HepG2 (cell line): Measurements from ENCODE around the gene COBL. TPM values are rescaled to one million over a fixed set of nuclear protein-coding genes. Genes with fewer than 3 reads are reported as not detected.

Source experiments
- ATAC-seq: fragments of 200-7000 bp; cut with Tn5 transposase; 3 replicates; pipeline ENCODE4 v1.9.1; 2020; ENCODE audit warnings: mild to moderate bottlenecking, moderate library complexity
- BruUV-seq: library from RNA; stranded (reverse); fragments of 400-500 nt; replicated peaks from 2 replicates; lab custom pipeline; 2021; lab: Mats Ljungman, UMichigan
- CTCF ChIA-PET: fragments of 300-600 bp; formaldehyde crosslinking; extraction: SDS; loops from one replicate; lab custom pipeline; 2021; ENCODE audit warnings: low total read pairs, inconsistent platforms, low intra/inter-chr PET ratio; lab: Yijun Ruan, JAX
- POLR2A ChIA-PET: fragments of 350-600 bp; sonication (Branson Sonifier 250); formaldehyde crosslinking; loops from one replicate; lab custom pipeline; 2020; ENCODE audit warnings: antibody characterized with exemption, inconsistent platforms; lab: Yijun Ruan, JAX
- DNase-seq: peaks from one replicate; pipeline ENCODE4 v3.0.0-alpha.2; 2015; ENCODE audit warnings: low spot score
- FAIRE-seq: peaks from 3 replicates; lab custom pipeline; 2011; peaks lifted over from hg19 to GRCh38; lab: Jason Lieb, UNC
- H2AFZ ChIP-seq: one replicate; pipeline ENCODE4 v1.6.1; 2011; ENCODE audit warnings: low read length, inconsistent platforms
- H3K27ac ChIP-seq: fragments of 300-600 bp; 3 replicates; pipeline ENCODE4 v1.8.0; 2011; ENCODE audit warnings: mixed run types, mild to moderate bottlenecking, mixed read lengths, low read length, inconsistent platforms; ENCODE audit not compliant: insufficient read depth; ENCODE audit errors: extremely low read length
- H3K27me3 ChIP-seq, 2 experiments: fragments of 200-600 bp in 1 of 2; 2 replicates in 1 of 2; 3 replicates in 1 of 2; pipeline versions ENCODE4 v1.6.0 to v1.8.0; 2011; ENCODE audit warnings: low read length in 2 of 2, mild to moderate bottlenecking in 2 of 2, moderate library complexity in 2 of 2, inconsistent platforms in 1 of 2; ENCODE audit not compliant: insufficient read depth in 2 of 2, control insufficient read depth in 1 of 2
- H3K36me3 ChIP-seq, 2 experiments: fragments of 200-600 bp in 1 of 2; replicated peaks in 1 of 2; 2 replicates in 1 of 2; 3 replicates in 1 of 2; pipeline versions ENCODE4 v1.5.1 to v1.8.0; 2011; ENCODE audit warnings: low read length in 2 of 2, inconsistent platforms in 1 of 2; ENCODE audit not compliant: insufficient read depth in 2 of 2, control insufficient read depth in 1 of 2
- H3K4me1 ChIP-seq: 2 replicates; pipeline ENCODE4 v1.5.1; 2012; ENCODE audit warnings: low read length, inconsistent platforms; ENCODE audit not compliant: insufficient read depth
- H3K4me2 ChIP-seq: 2 replicates; pipeline ENCODE4 v1.6.0; 2011; ENCODE audit warnings: low read depth, low read length, inconsistent platforms
- H3K4me3 ChIP-seq, 3 experiments: fragments of 200-600 bp in 1 of 3; sonication (generic), shearing (Covaris generic) in 1 of 3; replicated peaks in 1 of 3; 2 replicates each; pipeline ENCODE4 v1.5.1; 2011 to 2016; ENCODE audit warnings: low read length in 3 of 3, inconsistent platforms in 2 of 3, low read depth in 2 of 3, mild to moderate bottlenecking in 2 of 3, control low read depth in 1 of 3, mixed read lengths in 1 of 3; ENCODE audit not compliant: insufficient read depth in 1 of 3
- H3K79me2 ChIP-seq: one replicate; pipeline ENCODE4 v1.6.1; 2011; ENCODE audit warnings: low read length, inconsistent platforms; ENCODE audit not compliant: insufficient read depth
- H3K9ac ChIP-seq: 2 replicates; pipeline ENCODE4 v1.6.0; 2011; ENCODE audit warnings: mild to moderate bottlenecking, low read depth, low read length, inconsistent platforms; ENCODE audit not compliant: insufficient read depth
- H3K9me3 ChIP-seq: 2 replicates; pipeline ENCODE4 v1.5.1; 2012; ENCODE audit warnings: mild to moderate bottlenecking, low read length
- H4K20me1 ChIP-seq: 2 replicates; pipeline ENCODE4 v1.6.0; 2011; ENCODE audit warnings: inconsistent platforms, mild to moderate bottlenecking, low read length, moderate library complexity; ENCODE audit not compliant: insufficient read depth
- BATF2 ChIP-seq: sonication (generic); formaldehyde crosslinking; IDR thresholded peaks from 2 replicates; pipeline ENCODE4 v1.8.0; 2022; ENCODE audit warnings: mild to moderate bottlenecking, missing genetic modification reagents, moderate library complexity
- CCDC6 ChIP-seq: sonication (generic); formaldehyde crosslinking; IDR thresholded peaks from 2 replicates; pipeline ENCODE4 v1.8.1; 2022; ENCODE audit warnings: mild to moderate bottlenecking, missing genetic modification reagents, moderate library complexity
- GTF3A ChIP-seq: sonication (generic); formaldehyde crosslinking; conservative IDR thresholded peaks from 2 replicates; pipeline ENCODE4 v1.4.0; 2020; ENCODE audit warnings: mild to moderate bottlenecking, missing genetic modification reagents
- HCFC1 ChIP-seq: fragments of 150-350 bp; IDR thresholded peaks from 2 replicates; pipeline ENCODE4 v1.6.1; 2014; ENCODE audit warnings: low read depth, low read length
- JARID2 ChIP-seq: sonication (generic); formaldehyde crosslinking; IDR thresholded peaks from 2 replicates; pipeline ENCODE4 v1.8.1; 2023; ENCODE audit warnings: missing genetic modification reagents, inconsistent platforms; ENCODE audit not compliant: insufficient replicate concordance
- MEF2D ChIP-seq: sonication (generic); formaldehyde crosslinking; IDR thresholded peaks from 2 replicates; pipeline ENCODE4 v1.5.1; 2020; ENCODE audit warnings: mild to moderate bottlenecking, missing genetic modification reagents
- MTERF4 ChIP-seq: sonication (generic); formaldehyde crosslinking; IDR thresholded peaks from 2 replicates; pipeline ENCODE4 v1.8.0; 2023; ENCODE audit warnings: mild to moderate bottlenecking, missing genetic modification reagents
- PLRG1 ChIP-seq: fragments of 450-650 bp; conservative IDR thresholded peaks from 2 replicates; pipeline ENCODE4 v1.6.1; 2016
- PTBP1 ChIP-seq: fragments of 200-400 bp; formaldehyde crosslinking; IDR thresholded peaks from 2 replicates; pipeline ENCODE4 v1.6.1; 2018; ENCODE audit warnings: low read length, low read depth; ENCODE audit not compliant: poor library complexity, severe bottlenecking
- RAD21 ChIP-seq: fragments of 450-650 bp; formaldehyde crosslinking; IDR thresholded peaks from 2 replicates; pipeline ENCODE4 v1.5.0; 2020; ENCODE audit warnings: mild to moderate bottlenecking
- RFXAP ChIP-seq: sonication (generic); formaldehyde crosslinking; IDR thresholded peaks from 2 replicates; pipeline ENCODE4 v1.4.0; 2020; ENCODE audit warnings: missing genetic modification reagents, borderline replicate concordance
- SAFB2 ChIP-seq: sonication (generic); formaldehyde crosslinking; IDR thresholded peaks from 2 replicates; pipeline ENCODE4 v1.5.1; 2020; ENCODE audit warnings: missing genetic modification reagents, low read depth, mild to moderate bottlenecking, borderline replicate concordance
- SIX4 ChIP-seq: sonication (generic); formaldehyde crosslinking; IDR thresholded peaks from 2 replicates; pipeline ENCODE4 v1.4.0; 2020; ENCODE audit warnings: missing genetic modification reagents
- STAG1 ChIP-seq: sonication (generic); formaldehyde crosslinking; IDR thresholded peaks from 2 replicates; pipeline ENCODE4 v1.4.0; 2020; ENCODE audit warnings: missing genetic modification reagents
- ZBTB26 ChIP-seq: IDR thresholded peaks from 2 replicates; pipeline ENCODE4 v1.6.1; 2016; ENCODE audit warnings: missing compliant biosample characterization, missing genetic modification reagents, borderline replicate concordance
- ZNF12 ChIP-seq: sonication (generic); formaldehyde crosslinking; IDR thresholded peaks from 2 replicates; pipeline ENCODE4 v1.5.0; 2020; ENCODE audit warnings: missing genetic modification reagents
- ZNF383 ChIP-seq: sonication (generic); formaldehyde crosslinking; IDR thresholded peaks from 2 replicates; pipeline ENCODE4 v1.4.0; 2020; ENCODE audit warnings: missing genetic modification reagents, mild to moderate bottlenecking, borderline replicate concordance
- ZNF597 ChIP-seq: sonication (generic); formaldehyde crosslinking; IDR thresholded peaks from 2 replicates; pipeline ENCODE4 v1.5.0; 2020; ENCODE audit warnings: missing genetic modification reagents
- ZNF678 ChIP-seq: sonication (generic); formaldehyde crosslinking; IDR thresholded peaks from 2 replicates; pipeline ENCODE4 v1.4.0; 2020; ENCODE audit warnings: mild to moderate bottlenecking, missing genetic modification reagents
- WGBS: methylation state at CpG from one replicate; pipeline ENCODE4 v1.1.6; 2017; ENCODE audit warnings: low lambda C conversion rate; 5-methylcytosine and 5-hydroxymethylcytosine counted together
- in situ Hi-C: cut with HindIII; loops from 2 replicates; pipeline ENCODE4 v1.10.0; 2017; ENCODE audit warnings: low pct_unique_long_range_greater_than_20kb; ENCODE audit not compliant: extremely low pct_ligation_motif_present
- intact Hi-C: fragments of 100-400 bp; cut with micrococcal nuclease; formaldehyde crosslinking; loops from one replicate; pipeline ENCODE4 v1.10.0; 2022; ENCODE audit not compliant: unreplicated experiment
- polyA plus RNA-seq, 8 experiments: library from polyadenylated mRNA; depleted of rRNA in 3 of 8; stranded (reverse) in 7 of 8; unstranded in 1 of 8; fragments of >200 nt; fragmentation: Illumina TruSeq in 4 of 8; extraction: Trizol in 4 of 8; gene quantifications; 2 replicates each; pipeline versions ENCODE4 v1.2.1 to v1.2.3, GENCODE V29; 2011 to 2016; ENCODE audit warnings: low read depth in 4 of 8, missing spikeins in 1 of 8, mixed read lengths in 1 of 8; ENCODE audit not compliant: insufficient read depth in 1 of 8
- total RNA-seq, 5 experiments: library from RNA; depleted of rRNA; stranded (reverse); fragments of >200 nt; fragmentation: Illumina TruSeq; extraction: Trizol; gene quantifications; 2 replicates each; pipeline ENCODE4 v1.2.3, GENCODE V29; 2016; ENCODE audit warnings: low read depth in 1 of 5

COBL gene
- total and polyA plus RNA-seq, 2 of the 13 experiments (the other 11 are each of a cell fraction or from before 2014, with no cell fraction given) = 3.8 to 4.9 TPM

GRCh38 chr7:51300762-51301674 lies 15.6 kb downstream of the COBL start (continued):
- TF ChIP-seq BATF2 (CRISPR knock-in tag) (no peak), MEF2D (CRISPR knock-in tag) (no peak), PTBP1 (no peak), HCFC1 (no peak), PLRG1 (no peak), SIX4 (no peak), RAD21 (CRISPR knock-in tag) (no peak), CCDC6 (CRISPR knock-in tag) (no peak)

GRCh38 chr7:51299391-51300133 lies 17.0 kb downstream of the COBL start:
- ATAC-seq (peak; percentile 81), DNase-seq (no peak), FAIRE-seq (no peak)
- intact Hi-C loops (loop anchor here (1.0 kb wide), 1 partner anchor 48 kb away; no protein-coding TSS in a partner anchor), in situ Hi-C loops (no loop called here)
- no peaks in the 10 kb centered on the region for H3K27me3 ChIP-seq
- H2AFZ ChIP-seq = no peak overlapping the region
- over 99% methylated on average over 5 of the region's 5 CpGs for WGBS
- ChIA-PET CTCF (no interaction called here), POLR2A (no interaction called here)
- H3K4me1 ChIP-seq = peaks cover 9% of the 10 kb centered on the region
- no peak overlapping the region for H3K4me3 ChIP-seq
- H3K4me2 ChIP-seq = no peak overlapping the region
- no peaks in the 10 kb centered on the region for H3K9me3 ChIP-seq
- H3K36me3 ChIP-seq = no peaks in the 10 kb centered on the region
- H3K79me2 ChIP-seq = peaks cover 24% of the 10 kb centered on the region
- BruUV-seq = no TSS peak
- no peak overlapping the region for H3K27ac ChIP-seq
- H4K20me1 ChIP-seq = peaks cover 11% of the 10 kb centered on the region; the same call in 1 of the 2 replicates
- no peak overlapping the region for H3K9ac ChIP-seq
- no peak for TF ChIP-seq GTF3A (CRISPR knock-in tag)
- TF ChIP-seq STAG1 (CRISPR knock-in tag) = no peak
- TF ChIP-seq SAFB2 (CRISPR knock-in tag) = no peak
- no peak for TF ChIP-seq ZNF678
- no peak for TF ChIP-seq MTERF4
- no peak for TF ChIP-seq ZNF383
- no peak for TF ChIP-seq ZBTB26
- TF ChIP-seq JARID2 = no peak
- TF ChIP-seq ZNF597 (CRISPR knock-in tag) = no peak
- no peak for TF ChIP-seq ZNF12
- TF ChIP-seq RFXAP (CRISPR knock-in tag) = no peak
